Measurements from ENCODE around the gene PAWR.
"Not testable (repeated sequence)": the region's sequence is repeated elsewhere in the genome, so short reads cannot be mapped to it uniquely, and the experiment has no call there.

PAWR gene

GRCh38 chr12:79655036-79655435 is 35.7 kb downstream of the PAWR start:
- no peak overlapping the region for H3K4me3 ChIP-seq (replicated peaks in 1 of 2; ENCODE audit: low read depth in 2 of 2, low read length in 2 of 2)
- TF ChIP-seq, protein P1, sequence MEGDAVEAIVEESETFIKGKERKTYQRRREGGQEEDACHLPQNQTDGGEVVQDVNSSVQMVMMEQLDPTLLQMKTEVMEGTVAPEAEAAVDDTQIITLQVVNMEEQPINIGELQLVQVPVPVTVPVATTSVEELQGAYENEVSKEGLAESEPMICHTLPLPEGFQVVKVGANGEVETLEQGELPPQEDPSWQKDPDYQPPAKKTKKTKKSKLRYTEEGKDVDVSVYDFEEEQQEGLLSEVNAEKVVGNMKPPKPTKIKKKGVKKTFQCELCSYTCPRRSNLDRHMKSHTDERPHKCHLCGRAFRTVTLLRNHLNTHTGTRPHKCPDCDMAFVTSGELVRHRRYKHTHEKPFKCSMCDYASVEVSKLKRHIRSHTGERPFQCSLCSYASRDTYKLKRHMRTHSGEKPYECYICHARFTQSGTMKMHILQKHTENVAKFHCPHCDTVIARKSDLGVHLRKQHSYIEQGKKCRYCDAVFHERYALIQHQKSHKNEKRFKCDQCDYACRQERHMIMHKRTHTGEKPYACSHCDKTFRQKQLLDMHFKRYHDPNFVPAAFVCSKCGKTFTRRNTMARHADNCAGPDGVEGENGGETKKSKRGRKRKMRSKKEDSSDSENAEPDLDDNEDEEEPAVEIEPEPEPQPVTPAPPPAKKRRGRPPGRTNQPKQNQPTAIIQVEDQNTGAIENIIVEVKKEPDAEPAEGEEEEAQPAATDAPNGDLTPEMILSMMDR (IDR thresholded peaks at IDR 0.05; ENCODE audit: low read depth, low read length): no peak
- no peak for DNase-seq (ENCODE audit: low read depth in 2 of 2)

- no peak for DNase-seq (ENCODE audit: low read depth in 2 of 2)
- no peak overlapping the region for H3K4me3 ChIP-seq (replicated peaks in 1 of 2; ENCODE audit: low read depth in 2 of 2, low read length in 2 of 2)
- TF ChIP-seq, protein P1 (IDR thresholded peaks at IDR 0.05; ENCODE audit: low read depth, low read length): no peak
Measured at GRCh38 chr12:79652521-79652920, 38.2 kb downstream of the PAWR start.

DNA sequence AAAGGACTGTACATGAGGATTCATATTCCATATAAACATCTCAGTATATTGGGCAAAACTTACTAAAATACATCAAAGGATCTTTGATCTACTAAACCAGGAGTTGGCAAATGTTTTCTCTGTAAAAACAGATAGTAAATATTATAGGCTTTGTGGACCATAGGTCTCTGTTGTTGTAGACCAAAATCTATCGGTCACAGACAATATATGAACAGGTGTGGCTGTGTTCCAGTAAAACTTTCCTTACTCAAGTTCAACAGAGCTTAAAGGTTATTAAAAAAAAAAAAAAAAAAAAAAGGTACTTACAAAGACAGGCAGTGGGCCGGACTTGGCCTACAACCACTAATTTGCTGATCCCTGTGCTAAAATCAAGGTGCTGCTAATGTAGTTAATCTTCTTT is 40.3 kb downstream of the PAWR start:
- DNase-seq (ENCODE audit: low read depth in 2 of 2): no peak
- H3K4me3 ChIP-seq (replicated peaks in 1 of 2; ENCODE audit: low read depth in 2 of 2, low read length in 2 of 2): no peak overlapping the region
- TF ChIP-seq, protein P1 (IDR thresholded peaks at IDR 0.05; ENCODE audit: low read depth, low read length): no peak

GRCh38 chr12:79648881-79649280 is 41.9 kb downstream of the PAWR start:
- DNase-seq (ENCODE audit: low read depth in 2 of 2): no peak
- TF ChIP-seq, protein P1 (IDR thresholded peaks at IDR 0.05; ENCODE audit: low read depth, low read length): no peak
- no peak overlapping the region for H3K4me3 ChIP-seq (replicated peaks in 1 of 2; ENCODE audit: low read depth in 2 of 2, low read length in 2 of 2)

DNA sequence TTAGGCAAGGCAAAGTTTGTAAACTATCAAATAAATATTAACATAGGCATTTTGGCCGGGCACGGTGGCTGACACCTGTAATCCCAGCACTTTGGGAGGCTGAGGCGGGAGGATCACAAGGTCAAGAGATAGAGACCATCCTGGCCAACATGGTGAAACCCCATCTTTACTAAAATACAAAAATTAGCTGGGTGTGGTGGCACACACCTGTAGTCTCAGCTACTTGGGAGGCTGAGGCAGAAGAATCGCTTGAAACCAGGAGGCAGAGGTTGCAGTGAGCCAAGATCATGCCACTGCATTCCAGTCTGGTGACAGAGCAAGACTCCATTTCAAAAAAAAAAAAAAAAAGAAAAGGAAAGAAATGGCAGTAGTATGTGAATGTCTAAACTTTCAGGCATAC is 43.9 kb downstream of the PAWR start:
- peak in 1 of 2 donors; percentile 39 for DNase-seq (ENCODE audit: low read depth in 2 of 2)
- H3K4me3 ChIP-seq (replicated peaks in 1 of 2; ENCODE audit: low read depth in 2 of 2, low read length in 2 of 2): not testable (repeated sequence)

DNA sequence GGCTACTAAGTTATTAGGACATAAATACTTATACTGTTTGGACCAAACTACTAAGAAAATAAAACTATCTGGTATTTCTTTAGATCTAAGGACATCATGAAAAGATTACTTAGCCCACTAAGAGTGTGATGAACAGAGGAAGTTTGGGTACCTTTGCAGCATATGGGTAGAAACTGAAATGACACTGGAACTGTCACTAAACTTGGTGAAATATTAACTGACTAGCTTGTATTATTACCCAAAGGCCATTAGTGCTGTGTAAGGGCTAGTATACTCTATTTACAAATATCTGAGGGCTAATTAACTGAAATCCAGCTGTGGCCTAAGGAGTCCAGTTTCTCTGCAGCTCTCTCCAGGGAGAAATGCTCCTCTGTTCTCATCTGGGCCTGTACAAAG is 45.5 kb downstream of the PAWR start:
- DNase-seq (ENCODE audit: low read depth in 2 of 2): no peak
- H3K4me3 ChIP-seq (replicated peaks in 1 of 2; ENCODE audit: low read depth in 2 of 2, low read length in 2 of 2): no peak overlapping the region
- TF ChIP-seq, protein P1 (IDR thresholded peaks at IDR 0.05; ENCODE audit: low read depth, low read length): no peak

- TF ChIP-seq, protein P1 (IDR thresholded peaks at IDR 0.05; ENCODE audit: low read depth, low read length): no peak
- no peak overlapping the region for H3K4me3 ChIP-seq (replicated peaks in 1 of 2; ENCODE audit: low read depth in 2 of 2, low read length in 2 of 2)
- no peak for DNase-seq (ENCODE audit: low read depth in 2 of 2)
Measured at GRCh38 chr12:79644274-79645234, 46.2 kb downstream of the PAWR start.

All from cardiac fibroblast (primary cell).